Glutamatergic neuron (in vitro differentiated cells): ENCODE measurements around the gene BABAM2. TPM values are rescaled to one million over a fixed set of nuclear protein-coding genes. Genes with fewer than 3 reads are reported as not detected.

Experiments used
- DNase-seq: peaks from one replicate; pipeline ENCODE4 v3.0.0; 2022
- H3K27ac Mint-ChIP-seq: one replicate; pipeline ENCODE4 v1.8.0; 2020; ENCODE audit warnings: mild to moderate bottlenecking, mixed read lengths, inconsistent platforms; ENCODE audit not compliant: unreplicated experiment
- H3K27me3 Mint-ChIP-seq: one replicate; pipeline ENCODE4 v1.8.0; 2020; ENCODE audit warnings: mild to moderate bottlenecking, moderate library complexity, mixed read lengths, inconsistent platforms; ENCODE audit not compliant: unreplicated experiment
- H3K36me3 Mint-ChIP-seq: one replicate; pipeline ENCODE4 v1.8.0; 2020; ENCODE audit warnings: mild to moderate bottlenecking, mixed read lengths, inconsistent platforms; ENCODE audit not compliant: unreplicated experiment
- H3K4me1 Mint-ChIP-seq: one replicate; pipeline ENCODE4 v1.8.0; 2020; ENCODE audit warnings: mild to moderate bottlenecking, low read depth, mixed read lengths, inconsistent platforms; ENCODE audit not compliant: unreplicated experiment
- H3K4me3 Mint-ChIP-seq: one replicate; pipeline ENCODE4 v1.8.0; 2020; ENCODE audit warnings: mild to moderate bottlenecking, mixed read lengths, inconsistent platforms; ENCODE audit not compliant: unreplicated experiment
- H3K9me3 Mint-ChIP-seq: one replicate; pipeline ENCODE4 v1.8.0; 2020; ENCODE audit warnings: mild to moderate bottlenecking, moderate library complexity, mixed read lengths, inconsistent platforms; ENCODE audit not compliant: unreplicated experiment
- CTCF ChIP-seq: fragments of 200-600 bp; sonication (generic); IDR thresholded peaks from one replicate; pipeline ENCODE4 v1.5.0; 2021; ENCODE audit not compliant: partially characterized antibody, unreplicated experiment
- total RNA-seq: library from RNA; stranded (reverse); fragmentation: NEBNext Ultra II Directional; extraction: Animal tissue kit (Norgen Biotek cat#: 25700); gene quantifications from one replicate; pipeline ENCODE4 v1.2.1, GENCODE V29; 2021; ENCODE audit not compliant: unreplicated experiment

The BABAM2 gene
- total RNA-seq, 1 donor from 2014 or later = 29.9 TPM

DNA sequence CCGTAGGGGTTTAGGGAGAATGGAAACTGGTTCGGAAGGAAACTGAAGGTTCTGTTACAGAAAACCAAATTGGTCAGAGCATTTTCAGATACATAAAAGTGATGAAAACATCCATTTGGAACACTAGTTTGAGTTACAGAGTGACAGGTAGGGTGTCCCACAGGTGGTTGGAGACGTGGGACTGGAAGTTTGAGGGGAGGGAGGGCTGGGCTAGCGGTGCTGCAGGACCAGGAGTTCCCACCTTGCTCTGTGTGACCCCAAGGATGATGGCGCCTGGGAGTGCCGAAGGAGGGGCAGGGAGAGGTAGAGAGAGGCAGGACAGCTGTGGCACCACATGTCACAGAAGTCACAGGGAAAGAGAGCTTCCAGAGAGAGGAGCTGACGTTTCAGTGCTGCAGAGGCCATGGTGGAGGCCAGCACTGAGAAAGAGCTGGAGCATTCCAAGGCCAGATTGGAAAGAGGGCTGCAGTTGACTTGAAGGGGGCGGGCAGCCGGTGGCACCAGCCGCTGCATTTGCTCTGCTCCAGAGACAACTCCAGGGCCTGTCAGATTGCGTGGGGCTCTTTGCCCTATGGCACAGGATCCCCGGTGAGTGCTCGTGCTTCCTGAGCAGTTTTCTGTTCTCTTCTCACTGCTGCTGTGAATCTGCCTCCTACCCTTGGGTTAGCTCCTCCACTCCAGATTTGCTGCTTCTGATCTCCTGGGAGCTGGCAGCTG, 445.9 kb downstream of the BABAM2 start:
- Mint-ChIP-seq H3K4me1 (peaks cover 10% of the 10 kb centered on the region), H3K27ac (no peak overlapping the region), H3K4me3 (no peak overlapping the region), H3K36me3 (peaks cover 3% of the 10 kb centered on the region), H3K9me3 (peaks cover 8% of the 10 kb centered on the region), H3K27me3 (peaks cover 7% of the 10 kb centered on the region)
- no peak for DNase-seq
- TF ChIP-seq CTCF = no peak

DNA sequence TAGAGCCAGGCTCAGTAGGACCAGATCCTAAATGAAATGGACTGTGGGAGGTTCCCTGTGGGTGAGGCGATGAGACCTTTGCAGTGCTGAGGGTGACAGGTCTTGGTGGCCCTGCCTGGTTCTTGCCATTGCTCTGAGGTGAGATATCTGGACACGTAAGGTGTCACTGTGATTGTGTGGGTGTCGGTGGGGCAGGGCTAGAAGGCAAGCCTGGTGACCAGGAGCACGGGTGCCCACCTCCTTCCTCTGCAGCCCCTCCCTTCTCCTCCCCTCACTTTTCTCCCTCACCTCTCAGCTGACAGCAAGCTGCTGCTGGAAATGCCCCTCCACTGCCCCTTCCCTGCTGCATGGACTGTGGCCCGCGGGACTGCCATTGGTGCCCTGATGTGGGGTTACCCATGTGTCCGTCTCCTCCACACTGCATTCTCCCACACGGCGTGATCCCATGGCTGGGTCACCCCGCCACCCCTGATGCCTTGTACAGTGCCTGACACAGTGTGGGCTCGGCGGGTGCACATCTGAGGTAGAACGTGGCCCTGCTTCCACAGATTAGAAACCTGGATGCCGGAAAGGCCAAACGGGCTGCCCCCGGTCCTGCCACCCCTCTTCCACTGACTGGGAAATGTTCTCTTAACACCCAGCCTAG, 446.6 kb downstream of the BABAM2 start:
- peaks cover 3% of the 10 kb centered on the region for H3K36me3 Mint-ChIP-seq
- H3K4me1 Mint-ChIP-seq = peaks cover 10% of the 10 kb centered on the region

DNA sequence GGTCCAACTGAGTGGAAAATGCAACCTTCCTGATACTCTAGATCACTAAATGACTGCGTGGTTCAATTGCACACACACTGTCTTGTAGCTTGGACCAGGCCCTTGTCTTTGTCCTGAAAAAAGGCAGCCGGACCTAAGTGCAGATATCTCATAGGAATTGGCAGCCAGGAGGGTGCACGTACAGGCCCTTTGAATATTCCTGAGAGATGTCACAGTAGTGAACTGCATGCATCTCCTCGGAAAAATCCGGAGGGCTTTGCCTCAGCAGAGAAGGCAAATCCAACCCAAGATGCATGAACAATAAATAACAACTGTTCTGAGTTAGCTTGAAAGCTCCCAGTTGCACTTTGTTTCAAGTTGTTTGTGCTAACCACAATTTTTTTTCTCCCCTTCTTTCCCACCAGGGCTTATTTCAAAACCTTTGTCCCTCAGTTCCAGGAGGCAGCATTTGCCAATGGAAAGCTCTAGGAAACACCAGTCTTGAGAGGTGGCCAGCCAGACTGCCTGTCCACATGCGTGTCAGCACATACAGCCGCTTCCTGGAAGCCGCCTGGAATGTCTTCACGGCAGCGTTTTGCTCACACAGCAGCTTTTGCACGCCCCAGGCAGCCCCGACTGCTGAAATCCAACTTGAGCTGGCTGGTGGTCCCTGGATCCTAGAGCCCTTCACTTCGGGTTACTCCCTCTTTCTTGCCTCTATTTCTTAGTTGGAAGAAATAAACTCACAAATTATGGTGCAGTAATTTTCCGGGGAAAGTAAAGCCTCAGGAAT, 447.7 kb downstream of the BABAM2 start:
- Mint-ChIP-seq H3K27ac (no peak overlapping the region), H3K4me1 (peaks cover 10% of the 10 kb centered on the region), H3K27me3 (peaks cover 7% of the 10 kb centered on the region), H3K36me3 (peaks cover 3% of the 10 kb centered on the region), H3K9me3 (peaks cover 3% of the 10 kb centered on the region), H3K4me3 (no peak overlapping the region)
- TF ChIP-seq CTCF = no peak
- DNase-seq = no peak

More for the DNA sequence above, 446.6 kb downstream of the BABAM2 start:
- no peak overlapping the region for H3K27ac Mint-ChIP-seq
- DNase-seq = no peak
- peaks cover 7% of the 10 kb centered on the region for H3K27me3 Mint-ChIP-seq
- H3K4me3 Mint-ChIP-seq = no peak overlapping the region
- peaks cover 3% of the 10 kb centered on the region for H3K9me3 Mint-ChIP-seq
- TF ChIP-seq CTCF = no peak

- Mint-ChIP-seq H3K4me1 (peaks cover 4% of the 10 kb centered on the region), H3K27me3 (peaks cover 7% of the 10 kb centered on the region), H3K36me3 (peaks cover 3% of the 10 kb centered on the region), H3K4me3 (no peak overlapping the region), H3K9me3 (peaks cover 3% of the 10 kb centered on the region), H3K27ac (no peak overlapping the region)
- no peak for TF ChIP-seq CTCF
- no peak for DNase-seq
Observed at GRCh38 chr2:28338831-28339321, 448.3 kb downstream of the BABAM2 start.
